Suppressor macrophage (primary cell): ENCODE measurements around the gene LMO4.

Experiments used
- DNase-seq, 4 experiments: peaks; one replicate each; pipeline ENCODE4 v3.0.0-alpha.2; 2020 to 2022

LMO4 gene

DNA sequence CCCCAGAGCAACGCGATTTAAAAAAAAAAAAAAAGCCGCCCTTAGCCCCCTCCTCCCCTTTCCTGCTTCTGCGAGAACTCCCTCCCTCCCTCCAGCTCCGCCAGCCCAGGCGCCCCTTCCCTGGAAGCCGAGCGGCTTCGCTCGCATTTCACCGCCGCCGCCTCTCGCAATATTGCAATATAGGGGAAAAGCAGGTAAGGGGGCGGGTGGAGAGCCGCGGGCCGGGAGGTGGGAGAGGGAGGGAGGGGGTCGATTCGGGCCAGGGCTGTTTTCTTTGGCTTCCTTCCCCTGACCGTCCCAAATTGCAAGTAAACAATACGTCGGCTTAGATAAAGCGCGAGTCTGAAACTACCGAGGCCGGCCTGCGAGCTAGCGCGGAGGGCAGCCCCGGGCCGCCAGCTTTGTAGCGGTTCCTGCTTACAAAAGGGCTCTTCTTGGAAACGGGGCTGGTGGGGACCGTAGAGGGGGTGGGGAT lies 408 bp downstream of the LMO4 start:
- peak; percentile 51 to 68 (median 58) for DNase-seq

DNA sequence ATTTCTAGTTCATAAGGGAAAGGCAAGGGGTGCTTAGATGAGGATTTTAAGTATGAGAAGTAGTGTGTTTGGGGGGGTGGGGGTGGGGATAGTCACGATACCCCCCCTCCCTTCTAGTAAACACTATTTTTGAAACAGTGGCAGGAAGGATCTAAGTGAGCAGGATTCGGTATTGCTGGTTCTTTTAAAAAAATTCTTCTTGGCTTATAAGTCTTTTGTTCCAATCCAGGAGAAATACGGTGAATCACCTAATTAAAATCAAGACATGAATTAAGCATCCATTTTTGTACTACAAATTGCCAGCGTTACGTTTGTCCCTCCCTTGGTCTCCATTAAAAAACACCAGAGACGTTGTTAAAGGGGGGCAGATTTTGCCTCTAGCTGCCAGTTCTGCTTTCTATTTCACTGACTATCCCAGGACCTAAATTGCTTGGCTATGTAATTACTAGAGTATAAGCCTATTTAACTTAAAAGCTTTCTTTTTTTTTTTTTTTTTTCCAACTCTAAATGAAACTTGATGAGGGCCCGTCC lies 911 bp downstream of the LMO4 start:
- DNase-seq, result peak; percentile 58 to 73 (median 67)

DNA sequence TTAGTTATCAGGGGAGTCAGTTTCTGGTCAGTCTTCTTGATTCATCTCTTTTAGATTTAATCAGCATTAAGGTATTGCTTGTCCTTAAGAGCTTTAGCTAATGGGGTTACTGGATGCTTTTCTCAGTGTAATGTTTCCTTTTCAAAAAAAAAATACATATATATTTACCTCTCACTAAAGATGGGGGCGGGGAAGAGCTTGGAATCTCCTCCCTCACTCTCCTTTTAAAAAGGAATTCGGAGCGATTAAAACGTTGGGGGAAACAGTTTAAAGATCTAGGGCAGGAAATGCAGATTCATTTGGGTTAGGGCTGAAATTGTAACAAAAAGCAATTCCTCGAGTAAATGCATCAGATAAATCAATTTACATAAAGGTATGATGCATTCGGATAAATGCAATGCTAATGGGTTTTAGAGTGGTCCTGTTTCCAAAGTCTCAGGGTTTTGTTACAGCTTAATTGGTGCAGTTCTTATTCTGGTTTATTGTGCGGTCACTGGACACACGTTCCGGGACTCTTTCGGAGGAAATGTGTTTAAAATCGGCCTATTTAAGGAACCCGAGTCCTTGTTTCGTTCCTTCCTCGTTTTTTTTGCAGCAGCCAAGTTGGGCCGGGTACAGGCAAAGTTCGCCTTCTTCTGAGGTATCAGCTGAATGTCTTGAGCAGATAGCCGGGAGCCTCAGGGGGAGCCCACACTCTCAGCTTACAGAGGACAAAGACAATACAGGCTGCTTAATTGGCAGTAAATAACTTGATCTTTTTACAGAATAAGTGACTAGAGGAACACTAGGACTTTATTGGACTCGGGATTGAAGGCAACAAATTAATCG lies 1.6 kb downstream of the LMO4 start:
- DNase-seq, result peak; percentile 55 to 76 (median 68)

DNA sequence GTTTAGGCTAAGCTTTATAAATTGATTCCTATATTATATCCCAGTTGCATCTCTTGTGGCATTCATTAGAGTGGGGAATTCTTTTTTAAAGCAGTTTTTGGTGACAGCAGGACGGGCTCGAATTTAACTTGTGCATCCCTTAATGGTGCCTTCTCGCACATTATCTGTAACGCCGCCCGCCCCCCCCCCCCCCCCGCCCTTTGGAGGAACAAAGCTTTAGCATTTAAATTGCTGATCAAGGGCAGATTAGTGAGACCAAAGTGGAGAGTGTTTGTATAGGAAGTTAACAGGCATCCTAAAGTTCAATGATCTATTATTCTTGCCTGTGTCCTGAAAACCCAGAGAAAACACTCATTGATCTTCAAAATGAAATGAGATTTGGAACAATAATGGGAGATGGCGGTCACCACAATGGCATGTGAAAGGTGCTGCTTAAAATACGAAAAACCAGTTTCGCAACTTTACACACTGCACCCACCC lies 2.2 kb downstream of the LMO4 start:
- peak in 2 of 4 experiments; percentile 12 to 17 for DNase-seq

- peak; percentile 25 to 64 (median 48) for DNase-seq
These were observed 2.9 kb downstream of the LMO4 start for GRCh38 chr1:87331365-87332241.

GRCh38 chr1:87333692-87334347 lies 5.1 kb downstream of the LMO4 start:
- DNase-seq, result peak in 3 of 4 experiments; percentile 16 to 41 (median 34)

GRCh38 chr1:87334351-87335174 lies 5.9 kb downstream of the LMO4 start:
- DNase-seq, result no peak

DNA sequence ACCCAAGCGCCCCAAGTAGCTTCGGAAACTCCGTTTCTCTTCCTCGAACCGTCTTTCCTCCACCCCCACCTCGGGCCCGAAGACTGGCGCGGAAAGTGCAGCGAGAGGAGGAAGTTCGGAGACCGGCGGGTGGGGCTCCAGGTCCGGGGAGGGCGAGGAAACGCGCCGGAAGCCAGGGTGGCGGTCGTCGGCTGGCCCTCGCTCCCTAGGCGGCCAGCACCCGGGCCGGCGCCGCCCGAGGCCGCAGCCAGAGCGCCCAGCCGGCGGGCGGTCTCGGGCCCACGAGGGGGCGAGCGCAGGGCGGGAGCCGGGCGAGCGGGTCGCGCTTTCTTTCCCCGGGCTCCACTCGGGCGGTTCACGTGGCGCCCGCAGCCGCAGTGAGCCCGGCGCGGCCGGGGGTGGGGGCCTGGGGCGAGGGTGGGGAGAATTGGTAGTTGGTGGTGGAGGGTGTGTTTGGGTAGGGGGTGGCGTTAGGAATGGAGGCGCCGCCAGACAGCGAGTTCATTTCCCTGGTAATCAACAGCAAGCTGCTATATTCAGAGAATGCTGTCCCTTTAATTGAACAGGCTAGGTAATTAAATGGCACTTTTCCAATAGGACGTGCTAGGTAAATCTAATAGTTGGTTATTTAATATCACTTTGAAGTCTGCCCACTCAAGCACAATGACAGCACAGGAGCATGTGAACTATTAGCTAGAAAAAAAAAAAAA lies 6.7 kb downstream of the LMO4 start:
- peak; percentile 74 to 86 (median 82) for DNase-seq

DNA sequence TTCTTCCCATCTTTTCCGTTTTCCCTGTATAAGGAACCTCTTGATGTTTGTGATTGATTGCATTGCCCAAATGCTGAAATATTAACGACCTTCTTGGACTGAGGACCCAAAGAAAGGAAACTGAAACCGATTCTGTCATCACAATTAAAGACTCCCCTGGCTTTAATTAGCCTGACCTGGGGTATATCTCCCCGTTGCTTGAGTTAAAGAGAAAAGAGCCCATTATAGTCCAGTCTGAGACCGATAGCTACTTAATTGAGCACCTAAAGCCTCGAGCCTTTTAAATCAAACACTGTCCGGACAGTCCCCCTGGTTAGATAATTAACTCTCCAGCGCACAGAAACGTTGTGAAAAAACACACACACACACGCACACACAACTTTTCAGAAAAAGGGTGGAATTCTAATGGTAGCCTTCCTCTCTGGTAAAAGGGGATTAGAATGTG lies 8.0 kb downstream of the LMO4 start:
- DNase-seq, result no peak

DNA sequence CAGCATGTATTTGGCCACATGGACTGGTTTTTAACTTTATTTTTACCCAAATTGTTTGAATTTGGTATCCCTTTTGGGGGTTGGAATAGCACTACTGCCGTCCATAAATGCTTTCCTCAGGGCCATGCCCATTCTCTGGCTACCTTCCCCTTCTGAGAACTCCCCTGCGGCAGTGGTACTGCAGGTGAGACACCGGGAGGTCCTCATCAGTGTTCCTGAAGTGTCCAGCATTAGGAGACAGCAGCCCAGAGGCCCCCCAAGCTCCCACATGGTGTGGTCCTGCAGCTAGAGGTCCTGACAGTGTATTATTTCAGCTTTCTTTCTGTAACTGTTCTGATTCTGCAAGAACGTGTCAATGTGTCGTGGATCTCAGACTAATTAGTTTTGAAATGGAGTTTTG lies 8.9 kb downstream of the LMO4 start:
- DNase-seq, result no peak

DNA sequence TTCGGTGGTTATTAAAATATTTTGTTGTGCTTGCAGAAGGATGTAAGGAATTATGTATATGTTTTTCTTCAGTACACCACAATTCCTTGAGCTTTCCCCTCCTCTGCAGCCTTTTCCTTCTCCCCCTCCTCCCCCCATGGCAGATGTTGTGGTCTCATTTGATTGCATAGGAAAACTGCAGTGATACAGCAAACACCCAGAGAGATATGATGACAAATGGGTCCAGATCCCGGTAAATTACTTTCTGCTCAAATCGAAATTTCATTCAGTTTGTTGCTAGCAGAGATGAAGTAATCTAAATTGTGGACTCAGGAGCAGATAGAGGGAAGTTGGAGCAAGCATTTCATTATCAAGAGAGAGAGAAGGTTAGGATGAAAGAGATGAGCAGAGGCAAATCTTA lies 9.9 kb downstream of the LMO4 start:
- no peak for DNase-seq

DNA sequence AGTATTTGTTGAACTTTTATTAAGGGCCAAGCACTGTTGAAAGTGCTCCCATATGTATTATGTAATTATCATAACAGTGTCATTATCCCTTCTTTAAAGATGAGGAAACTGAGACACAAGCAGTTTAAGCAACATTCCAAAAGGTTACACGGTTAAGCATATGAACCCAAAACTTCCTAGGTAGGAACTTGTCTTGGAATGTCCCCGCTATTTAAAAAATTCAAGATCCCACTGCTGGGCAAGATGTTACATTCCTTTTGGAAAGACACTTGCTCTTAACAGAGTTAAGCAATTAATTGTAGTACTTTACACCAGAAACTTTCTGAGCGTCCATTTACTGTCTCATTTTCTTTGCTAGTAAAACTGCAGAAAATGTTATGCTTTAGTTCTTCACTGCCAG lies 15.6 kb downstream of the LMO4 start:
- no peak for DNase-seq

DNA sequence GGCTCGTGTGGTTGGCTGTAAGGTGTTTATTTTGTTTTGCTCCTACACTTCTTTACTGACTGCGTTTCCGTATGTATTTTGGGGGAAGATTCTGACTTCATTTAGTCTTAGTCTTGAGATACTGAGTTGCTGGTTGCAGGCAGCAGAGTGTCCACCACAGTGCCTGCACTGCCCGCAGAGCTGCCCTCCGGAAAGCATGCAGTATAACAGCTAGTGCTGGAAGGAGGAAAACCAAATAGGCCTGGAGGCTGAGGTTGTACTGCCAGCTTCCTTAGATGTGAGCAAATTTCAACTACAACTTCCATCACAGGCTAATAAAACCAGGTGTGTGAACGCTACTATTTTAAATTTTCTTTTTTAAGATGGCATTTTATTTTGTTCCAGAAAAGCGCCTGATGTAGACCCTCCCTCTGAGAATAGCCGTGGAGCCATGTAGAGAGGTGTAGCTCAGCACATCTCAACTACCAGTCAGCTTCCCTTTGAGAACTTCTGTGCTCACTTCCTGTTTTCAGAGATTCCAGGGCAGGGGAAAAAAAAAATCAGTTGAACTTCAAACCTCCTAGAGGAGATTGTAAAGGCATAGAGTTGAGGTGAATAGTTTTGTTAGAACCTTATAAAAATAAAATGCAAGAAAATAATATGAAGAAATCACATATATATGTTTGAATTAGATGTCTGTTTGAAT lies 17.6 kb downstream of the LMO4 start:
- DNase-seq, result peak; percentile 10 to 60 (median 38)

GRCh38 chr1:87348341-87349019 lies 19.8 kb downstream of the LMO4 start:
- DNase-seq, result no peak

GRCh38 chr1:87349036-87349435 lies 20.4 kb downstream of the LMO4 start:
- DNase-seq, result no peak

DNA sequence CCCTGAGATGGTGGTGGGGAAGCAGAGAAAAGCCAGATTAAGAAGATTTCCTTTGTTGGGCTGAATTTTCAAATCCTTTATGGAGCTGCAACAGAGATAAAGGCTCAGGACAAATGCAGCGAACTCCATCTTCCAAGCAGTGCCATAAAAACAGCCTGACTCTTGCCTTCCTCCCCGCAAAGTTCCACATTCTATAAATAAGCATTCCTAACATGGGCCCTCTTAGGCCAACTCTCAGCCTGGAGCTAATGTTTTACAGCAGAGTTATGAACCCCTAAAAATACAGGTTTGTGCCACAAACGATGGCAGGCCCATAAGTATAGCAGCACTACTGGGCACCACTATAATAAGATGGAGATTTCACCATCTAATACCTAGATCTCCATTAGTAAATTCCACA lies 27.2 kb downstream of the LMO4 start:
- DNase-seq, result no peak

DNA sequence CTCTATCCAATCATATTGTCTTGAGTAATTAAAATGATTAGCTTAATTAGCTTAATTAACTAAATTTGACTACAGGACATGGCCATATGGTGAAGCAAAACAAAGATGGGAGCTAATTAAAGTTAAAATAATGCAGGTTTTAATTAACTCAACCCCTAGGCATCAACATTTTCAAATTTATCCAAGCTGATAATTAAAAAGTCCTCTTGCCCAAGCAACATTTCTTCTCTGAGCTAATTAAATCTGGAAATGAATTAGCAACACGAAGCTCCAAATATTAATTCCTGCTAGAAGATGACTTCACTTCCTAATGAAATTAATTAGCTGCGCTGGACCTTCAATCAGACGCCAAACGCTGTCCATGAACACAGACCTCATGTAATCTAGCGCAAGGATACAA lies 27.9 kb downstream of the LMO4 start:
- no peak for DNase-seq

DNA sequence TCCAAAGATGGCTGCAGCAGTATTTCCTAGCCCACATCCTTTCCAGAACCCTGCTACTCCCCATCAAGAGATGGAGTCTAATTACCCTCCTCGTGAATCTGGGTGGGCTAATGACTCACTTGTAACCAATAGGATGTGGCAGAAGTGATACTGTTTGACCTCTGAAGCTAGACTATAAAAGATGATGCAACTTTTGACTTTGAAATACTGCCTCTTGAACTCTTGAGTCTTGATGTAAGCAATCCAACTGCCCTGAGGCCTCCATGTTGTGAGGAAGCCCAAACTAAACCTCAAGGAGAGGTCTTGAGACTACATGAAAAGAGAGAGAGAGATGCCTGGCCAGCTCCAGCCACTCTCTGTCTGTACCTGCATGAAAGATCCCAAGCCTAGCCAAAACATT lies 29.5 kb downstream of the LMO4 start:
- DNase-seq, result no peak

DNA sequence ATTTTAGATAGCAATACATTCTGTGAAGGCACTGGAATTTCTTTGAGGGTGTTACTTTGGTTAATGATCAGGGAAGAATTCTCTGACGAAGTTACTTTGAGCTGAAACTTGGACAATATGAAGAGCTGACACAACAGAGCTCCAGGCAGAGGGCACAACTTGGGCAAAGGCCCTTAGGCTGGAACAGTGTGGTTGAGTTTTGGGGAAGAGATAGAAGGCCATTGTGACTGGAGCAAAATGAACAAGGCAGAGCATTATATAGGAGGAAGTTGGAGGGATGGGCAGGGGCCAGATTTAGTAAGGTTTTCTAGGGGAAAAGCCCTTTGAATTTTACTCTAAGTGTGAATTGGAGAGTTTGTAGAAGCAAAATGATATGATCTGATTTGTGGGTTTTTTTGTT lies 30.9 kb downstream of the LMO4 start:
- DNase-seq, result no peak
